A549 (cell line): ENCODE data around the gene LCE2D.

Experiments used
- CHD2 ChIP-seq: fragments of 150-350 bp; IDR thresholded peaks from 2 replicates; pipeline ENCODE4 v1.6.1; 2014; ENCODE audit warnings: low read length; ENCODE audit not compliant: partially characterized antibody
- CHD4 ChIP-seq: fragments of 200-600 bp; sonication (generic); IDR thresholded peaks from 2 replicates; pipeline ENCODE4 v1.6.1; 2016; ENCODE audit warnings: antibody characterized with exemption, mild to moderate bottlenecking, borderline replicate concordance
- JUNB ChIP-seq: fragments of >200 bp; sonication (Bioruptor Twin); formaldehyde crosslinking; IDR thresholded peaks from 2 replicates; pipeline ENCODE4 v1.6.1; 2016
- POLR2A ChIP-seq: IDR thresholded peaks from 2 replicates; pipeline ENCODE4 v1.6.1; 2012; ENCODE audit warnings: mild to moderate bottlenecking, low read length
- RAD21 ChIP-seq, 2 experiments: fragments of >200 bp in 1 of 2; sonication (Bioruptor Twin) in 1 of 2; formaldehyde crosslinking in 1 of 2; IDR thresholded peaks in 1 of 2; conservative IDR thresholded peaks in 1 of 2; 2 replicates in 1 of 2; 3 replicates in 1 of 2; pipeline ENCODE4 v1.6.1; 2012 to 2018; ENCODE audit warnings: inconsistent platforms in 1 of 2
- RFX5 ChIP-seq: fragments of 450-650 bp; IDR thresholded peaks from 2 replicates; pipeline ENCODE4 v1.7.1; 2014; ENCODE audit warnings: antibody characterized with exemption, mild to moderate bottlenecking, moderate library complexity
- SMC3 ChIP-seq: fragments of >200 bp; sonication (Bioruptor Twin); formaldehyde crosslinking; IDR thresholded peaks from 3 replicates; pipeline ENCODE4 v1.6.1; 2018; ENCODE audit warnings: inconsistent platforms
- USF2 ChIP-seq: fragments of 450-650 bp; IDR thresholded peaks from 2 replicates; pipeline ENCODE4 v1.6.1; 2014; ENCODE audit warnings: antibody characterized with exemption
- ZFP36 ChIP-seq: fragments of 450-650 bp; IDR thresholded peaks from 2 replicates; pipeline ENCODE4 v1.6.1; 2014; ENCODE audit warnings: borderline replicate concordance; ENCODE audit not compliant: partially characterized antibody
- TF ChIP-seq, protein P1 (sequence below): fragments of >200 bp; sonication (Bioruptor Twin); formaldehyde crosslinking; IDR thresholded peaks from 3 replicates; pipeline ENCODE4 v1.5.1; 2016
- TF ChIP-seq, protein P2 (sequence below): fragments of 150-350 bp; IDR thresholded peaks from 2 replicates; pipeline ENCODE4 v1.6.1; 2014; ENCODE audit warnings: low read depth, mild to moderate bottlenecking, low read length

DNA sequence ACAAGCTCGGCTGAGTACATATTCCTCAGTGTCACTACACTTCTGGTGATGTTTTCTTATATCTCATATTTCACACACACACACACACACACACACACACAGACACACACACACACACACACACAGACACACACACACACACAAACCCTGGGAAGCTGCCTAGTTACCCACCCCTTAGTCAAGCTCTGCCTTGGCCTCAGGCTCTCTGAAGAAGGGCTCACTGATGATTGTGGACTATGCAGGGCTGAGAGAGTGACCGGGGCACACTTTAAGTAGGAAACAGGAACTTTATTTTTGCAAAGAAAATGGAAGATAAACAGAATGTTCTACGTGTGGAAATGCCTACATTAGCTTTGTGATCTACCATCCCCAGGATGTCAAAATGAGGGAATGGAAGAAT lies 19.2 kb upstream of the LCE2D start:
- TF ChIP-seq, protein P1, sequence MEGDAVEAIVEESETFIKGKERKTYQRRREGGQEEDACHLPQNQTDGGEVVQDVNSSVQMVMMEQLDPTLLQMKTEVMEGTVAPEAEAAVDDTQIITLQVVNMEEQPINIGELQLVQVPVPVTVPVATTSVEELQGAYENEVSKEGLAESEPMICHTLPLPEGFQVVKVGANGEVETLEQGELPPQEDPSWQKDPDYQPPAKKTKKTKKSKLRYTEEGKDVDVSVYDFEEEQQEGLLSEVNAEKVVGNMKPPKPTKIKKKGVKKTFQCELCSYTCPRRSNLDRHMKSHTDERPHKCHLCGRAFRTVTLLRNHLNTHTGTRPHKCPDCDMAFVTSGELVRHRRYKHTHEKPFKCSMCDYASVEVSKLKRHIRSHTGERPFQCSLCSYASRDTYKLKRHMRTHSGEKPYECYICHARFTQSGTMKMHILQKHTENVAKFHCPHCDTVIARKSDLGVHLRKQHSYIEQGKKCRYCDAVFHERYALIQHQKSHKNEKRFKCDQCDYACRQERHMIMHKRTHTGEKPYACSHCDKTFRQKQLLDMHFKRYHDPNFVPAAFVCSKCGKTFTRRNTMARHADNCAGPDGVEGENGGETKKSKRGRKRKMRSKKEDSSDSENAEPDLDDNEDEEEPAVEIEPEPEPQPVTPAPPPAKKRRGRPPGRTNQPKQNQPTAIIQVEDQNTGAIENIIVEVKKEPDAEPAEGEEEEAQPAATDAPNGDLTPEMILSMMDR, result no peak
- TF ChIP-seq USF2 (no peak), JUNB (no peak), SMC3 (no peak), POLR2A (no peak), ZFP36 (no peak), CHD2 (no peak), RFX5 (no peak), RAD21 (conservative IDR thresholded peaks at IDR 0.05 in 1 of 2, IDR thresholded peaks at IDR 0.05 in 1 of 2) (no peak), CHD4 (no peak)
- TF ChIP-seq, protein P2, sequence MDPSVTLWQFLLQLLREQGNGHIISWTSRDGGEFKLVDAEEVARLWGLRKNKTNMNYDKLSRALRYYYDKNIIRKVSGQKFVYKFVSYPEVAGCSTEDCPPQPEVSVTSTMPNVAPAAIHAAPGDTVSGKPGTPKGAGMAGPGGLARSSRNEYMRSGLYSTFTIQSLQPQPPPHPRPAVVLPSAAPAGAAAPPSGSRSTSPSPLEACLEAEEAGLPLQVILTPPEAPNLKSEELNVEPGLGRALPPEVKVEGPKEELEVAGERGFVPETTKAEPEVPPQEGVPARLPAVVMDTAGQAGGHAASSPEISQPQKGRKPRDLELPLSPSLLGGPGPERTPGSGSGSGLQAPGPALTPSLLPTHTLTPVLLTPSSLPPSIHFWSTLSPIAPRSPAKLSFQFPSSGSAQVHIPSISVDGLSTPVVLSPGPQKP, result no peak
